Loucy (cell line): ENCODE data around the gene GLT6D1.

Experiments
- H2AFZ ChIP-seq: fragments of 200-600 bp; sonication (generic); 2 replicates; pipeline ENCODE4 v1.6.0; 2016; ENCODE audit warnings: antibody characterized with exemption, mild to moderate bottlenecking, low read length, moderate library complexity
- H3F3A ChIP-seq: fragments of 200-600 bp; 2 replicates; pipeline ENCODE4 v1.6.0; 2016; ENCODE audit warnings: antibody characterized with exemption, low read depth, mild to moderate bottlenecking
- H3K27me3 ChIP-seq: fragments of 200-600 bp; sonication (generic); 2 replicates; pipeline ENCODE4 v1.6.1; 2014; ENCODE audit warnings: low read length, mild to moderate bottlenecking; ENCODE audit not compliant: insufficient read depth, poor library complexity, severe bottlenecking
- H3K36me3 ChIP-seq: fragments of 200-600 bp; sonication (generic); 2 replicates; pipeline ENCODE4 v1.6.1; 2016; ENCODE audit warnings: low read length; ENCODE audit not compliant: insufficient read depth
- H3K4me1 ChIP-seq: fragments of 200-600 bp; sonication (generic); 2 replicates; pipeline ENCODE4 v1.5.1; 2014; ENCODE audit warnings: low read length, mild to moderate bottlenecking; ENCODE audit not compliant: insufficient read depth, poor library complexity, severe bottlenecking
- H3K4me2 ChIP-seq: fragments of 200-600 bp; sonication (generic); 2 replicates; pipeline ENCODE4 v1.6.0; 2014; ENCODE audit warnings: antibody characterized with exemption, low read length, low read depth, mild to moderate bottlenecking; ENCODE audit not compliant: poor library complexity, severe bottlenecking
- H3K4me3 ChIP-seq: fragments of 200-600 bp; sonication (generic); 2 replicates; pipeline ENCODE4 v1.5.1; 2014; ENCODE audit warnings: low read length, mild to moderate bottlenecking, mixed read lengths; ENCODE audit not compliant: poor library complexity, severe bottlenecking
- H3K79me2 ChIP-seq: fragments of 200-600 bp; sonication (generic); 2 replicates; pipeline ENCODE4 v1.6.1; 2014; ENCODE audit warnings: low read length; ENCODE audit not compliant: insufficient read depth
- H3K9ac ChIP-seq: fragments of 200-600 bp; sonication (generic); 2 replicates; pipeline ENCODE4 v1.6.0; 2014; ENCODE audit warnings: mild to moderate bottlenecking, low read depth, low read length, moderate library complexity; ENCODE audit not compliant: poor library complexity, severe bottlenecking
- H3K9me2 ChIP-seq: fragments of 200-600 bp; sonication (generic); replicated peaks from 2 replicates; pipeline ENCODE4 v1.6.1; 2016; ENCODE audit warnings: low read depth, low read length, mixed read lengths
- H3K9me3 ChIP-seq: fragments of 200-600 bp; sonication (generic); 2 replicates; pipeline ENCODE4 v1.6.1; 2014; ENCODE audit warnings: mild to moderate bottlenecking, antibody characterized with exemption, low read length, low read depth; ENCODE audit not compliant: insufficient read depth
- H4K20me1 ChIP-seq: fragments of 200-600 bp; sonication (generic); 2 replicates; pipeline ENCODE4 v1.6.0; 2014; ENCODE audit warnings: antibody characterized with exemption, low read length, mild to moderate bottlenecking; ENCODE audit not compliant: insufficient read depth, poor library complexity, severe bottlenecking
- CTCF ChIP-seq: fragments of 200-600 bp; sonication (generic); conservative IDR thresholded peaks from 2 replicates; pipeline ENCODE4 v1.5.1; 2014; ENCODE audit warnings: mild to moderate bottlenecking, antibody characterized with exemption, low read length
- EZH2phosphoT487 ChIP-seq: fragments of 200-600 bp; IDR thresholded peaks from 2 replicates; pipeline ENCODE4 v1.6.1; 2018; ENCODE audit warnings: antibody characterized with exemption, mild to moderate bottlenecking, moderate library complexity, borderline replicate concordance

Gene GLT6D1

GRCh38 chr9:135584371-135584770 is 55.0 kb downstream of the GLT6D1 start:
- no peak overlapping the region for H2AFZ ChIP-seq
- H3K9me3 ChIP-seq = peaks cover 6% of the 10 kb centered on the region; the same call in 1 of the 2 replicates
- no peaks in the 10 kb centered on the region for H3K79me2 ChIP-seq
- H3K27me3 ChIP-seq = no peaks in the 10 kb centered on the region
- H3K36me3 ChIP-seq = no peaks in the 10 kb centered on the region
- H3K9me2 ChIP-seq = no peaks in the 10 kb centered on the region
- no peaks in the 10 kb centered on the region for H3K4me1 ChIP-seq
- no peak overlapping the region for H3K4me2 ChIP-seq
- H3F3A ChIP-seq = no peaks in the 10 kb centered on the region
- H4K20me1 ChIP-seq = no peaks in the 10 kb centered on the region
- H3K4me3 ChIP-seq = no peak overlapping the region
- H3K9ac ChIP-seq = no peak overlapping the region
- TF ChIP-seq CTCF (no peak), EZH2phosphoT487 (no peak)

DNA sequence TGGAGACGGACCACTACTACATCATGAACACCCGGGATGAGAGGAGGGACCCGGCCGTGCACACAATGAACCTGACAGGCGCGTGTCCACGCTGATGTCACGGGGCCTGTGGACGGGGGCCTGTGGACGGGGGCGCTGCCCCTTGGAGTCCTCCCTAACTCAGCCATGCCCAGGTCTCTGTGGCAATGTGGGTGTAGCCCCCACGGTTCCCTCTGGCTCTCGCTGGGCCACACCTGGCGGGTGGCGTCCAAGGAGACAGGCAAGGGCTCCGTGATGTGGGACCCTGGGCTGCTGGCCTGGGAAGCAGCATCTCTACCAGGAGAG is 55.7 kb downstream of the GLT6D1 start:
- Histone ChIP-seq H4K20me1 (no peaks in the 10 kb centered on the region), H2AFZ (no peak overlapping the region)

GRCh38 chr9:135582966-135583687 is 56.2 kb downstream of the GLT6D1 start:
- Histone ChIP-seq H3K9ac (no peak overlapping the region), H3K27me3 (no peaks in the 10 kb centered on the region), H3K79me2 (no peaks in the 10 kb centered on the region), H3K4me2 (no peak overlapping the region), H3K4me1 (no peaks in the 10 kb centered on the region), H2AFZ (no peak overlapping the region), H3K4me3 (no peak overlapping the region), H4K20me1 (no peaks in the 10 kb centered on the region), H3K9me2 (no peaks in the 10 kb centered on the region), H3K9me3 (peaks cover 6% of the 10 kb centered on the region; the same call in 1 of the 2 replicates), H3K36me3 (no peaks in the 10 kb centered on the region), H3F3A (no peaks in the 10 kb centered on the region)
- no peak for TF ChIP-seq EZH2phosphoT487
- no peak for TF ChIP-seq CTCF

More for the DNA sequence above, 55.7 kb downstream of the GLT6D1 start:
- Histone ChIP-seq H3K79me2 (no peaks in the 10 kb centered on the region), H3K4me2 (no peak overlapping the region), H3K4me1 (no peaks in the 10 kb centered on the region), H3K27me3 (no peaks in the 10 kb centered on the region), H3K4me3 (no peak overlapping the region), H3K9me2 (no peaks in the 10 kb centered on the region), H3F3A (no peaks in the 10 kb centered on the region), H3K9me3 (peaks cover 6% of the 10 kb centered on the region; the same call in 1 of the 2 replicates), H3K9ac (no peak overlapping the region), H3K36me3 (no peaks in the 10 kb centered on the region)
- TF ChIP-seq EZH2phosphoT487 (no peak), CTCF (no peak)
